NCI-H748 (cell line): ENCODE results near the gene WNK1.
"Not testable (repeated sequence)": the region's sequence is repeated elsewhere in the genome, so short reads cannot be mapped to it uniquely, and the experiment has no call there.

Experiments used
- DNase-seq: peaks from one replicate; lab custom pipeline; 2025; ENCODE audit not compliant: unreplicated experiment; lab: John Stamatoyannopoulos, UW

WNK1 gene

DNA sequence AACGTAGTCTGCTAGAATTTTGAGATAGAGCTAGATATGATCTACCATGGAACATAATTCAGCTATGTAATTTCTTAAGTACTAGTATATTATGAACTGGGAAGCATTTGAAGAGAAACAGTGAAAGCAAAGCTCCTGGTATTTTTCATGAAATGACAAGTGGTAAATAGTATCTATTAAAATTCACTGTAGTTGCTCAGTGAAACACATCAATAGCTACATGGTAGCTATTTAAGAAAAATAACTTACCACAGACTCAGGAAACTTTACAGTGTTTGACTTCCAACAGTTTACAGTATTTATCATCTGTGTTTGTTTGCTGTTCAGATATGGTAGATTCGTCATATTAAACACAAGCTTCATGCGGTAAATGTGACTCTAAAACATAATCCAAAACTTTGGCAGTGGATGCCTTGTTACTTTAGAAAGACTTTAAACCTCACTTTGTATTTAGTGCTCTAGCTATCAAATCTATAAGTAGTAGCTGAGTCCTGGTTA lies 25.2 kb downstream of the WNK1 start:
- no peak for DNase-seq

- no peak for DNase-seq
Observed at GRCh38 chr12:778615-779014, 26.2 kb downstream of the WNK1 start.

GRCh38 chr12:779745-780734 lies 27.7 kb downstream of the WNK1 start:
- no peak for DNase-seq

DNA sequence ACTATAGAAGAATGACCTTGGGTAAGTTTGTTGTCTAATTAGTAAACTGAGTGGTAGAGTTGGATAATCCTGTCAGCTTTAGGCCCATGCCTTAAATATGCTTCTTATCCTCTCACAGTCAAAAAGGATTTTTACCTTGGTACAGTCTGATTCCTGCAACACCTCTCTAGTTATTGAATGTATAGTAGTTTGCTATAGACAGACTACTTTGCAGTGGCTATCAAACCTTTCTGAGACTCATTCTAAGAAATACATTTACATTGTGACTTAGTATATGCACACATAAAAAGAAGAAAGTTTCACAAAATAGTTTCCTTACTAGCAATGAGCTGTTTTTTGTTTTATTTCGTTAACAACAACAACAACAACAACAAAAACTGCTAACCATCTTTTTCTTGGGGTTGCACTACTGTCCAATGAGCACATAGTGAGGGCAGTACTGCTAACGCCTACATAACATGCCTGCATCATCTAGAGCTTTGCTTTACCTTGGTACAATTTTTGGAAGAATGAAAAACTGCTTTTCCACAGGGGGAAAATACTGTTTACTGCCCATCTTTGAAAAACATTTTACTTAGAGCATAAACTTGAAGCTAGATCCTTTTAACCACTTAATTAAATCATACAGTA lies 28.5 kb downstream of the WNK1 start:
- no peak for DNase-seq

- DNase-seq, result no peak
Observed at GRCh38 chr12:785706-786105, 33.3 kb downstream of the WNK1 start.

DNA sequence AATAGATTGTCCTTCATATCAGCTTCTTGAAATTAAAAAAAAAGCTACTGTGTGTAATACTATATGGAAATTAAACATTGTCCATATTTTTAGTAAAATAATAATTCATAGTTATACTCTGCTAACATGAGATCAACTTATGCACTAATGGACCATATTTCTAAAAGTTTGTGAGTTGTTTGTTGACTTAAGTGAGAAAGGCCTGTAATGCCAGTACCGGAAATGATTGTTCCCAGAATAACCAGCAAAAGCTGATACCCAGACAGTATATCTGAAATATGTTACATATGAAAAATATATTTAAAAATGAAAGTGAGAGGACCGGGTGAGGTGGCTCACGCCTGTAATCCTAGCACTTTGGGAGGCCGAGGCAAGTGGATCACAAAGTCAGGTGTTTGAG lies 35.9 kb downstream of the WNK1 start:
- no peak for DNase-seq

- not testable (repeated sequence) for DNase-seq
Observed at GRCh38 chr12:788762-789161, 36.4 kb downstream of the WNK1 start.

DNA sequence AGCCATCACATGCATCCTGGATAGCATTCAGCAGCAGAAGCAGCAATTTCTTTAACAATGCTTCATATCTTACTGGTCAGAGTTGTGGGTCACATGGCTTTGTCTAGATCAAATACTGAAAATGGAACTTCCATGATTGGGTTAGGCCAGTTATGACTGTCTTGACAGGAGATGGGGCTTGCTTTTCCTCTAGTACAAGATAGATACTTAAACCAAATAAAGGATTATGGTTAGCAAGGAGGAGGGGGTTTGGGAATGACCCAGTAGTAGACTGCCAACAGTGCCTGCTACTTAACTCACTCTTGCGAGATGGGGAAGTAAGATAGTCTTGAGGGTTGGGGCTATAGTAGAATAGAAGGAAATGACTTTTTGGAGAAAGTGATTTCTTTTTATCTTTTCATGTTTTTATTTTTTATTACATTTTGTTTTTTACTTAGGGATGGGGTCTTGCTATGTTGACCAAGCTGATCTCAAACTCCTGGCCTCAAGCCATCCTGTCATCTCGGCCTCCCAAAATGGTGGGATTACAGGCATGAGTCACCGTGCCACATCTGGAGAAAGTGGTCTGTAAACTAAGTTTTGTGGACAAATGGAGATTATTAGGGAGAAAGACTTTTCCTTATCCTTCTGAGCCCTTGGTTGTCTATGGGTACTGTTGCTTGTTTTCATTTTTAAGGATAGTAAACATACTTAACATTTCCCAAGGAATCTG lies 37.6 kb downstream of the WNK1 start:
- DNase-seq, result no peak

DNA sequence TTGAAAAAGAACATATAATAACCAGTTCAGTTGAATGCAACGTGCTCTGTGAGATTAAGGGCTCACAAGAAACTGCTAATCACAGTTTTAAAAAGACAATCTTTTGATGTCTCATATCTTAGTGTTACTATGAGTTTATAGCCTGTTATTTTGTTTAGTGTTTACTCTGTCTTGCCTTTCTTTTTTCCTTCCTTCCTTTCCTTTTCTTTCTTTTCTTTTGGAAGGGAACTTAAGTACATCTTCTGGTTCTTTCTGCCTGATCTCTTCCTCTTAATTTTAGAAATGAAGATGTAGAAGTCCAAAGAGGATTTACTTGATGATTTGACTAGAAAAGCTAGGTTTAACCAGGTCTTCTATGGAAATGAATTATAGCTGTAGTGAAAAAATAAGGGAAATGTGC lies 38.2 kb downstream of the WNK1 start:
- no peak for DNase-seq

GRCh38 chr12:793037-793436 lies 40.7 kb downstream of the WNK1 start:
- no peak for DNase-seq

DNA sequence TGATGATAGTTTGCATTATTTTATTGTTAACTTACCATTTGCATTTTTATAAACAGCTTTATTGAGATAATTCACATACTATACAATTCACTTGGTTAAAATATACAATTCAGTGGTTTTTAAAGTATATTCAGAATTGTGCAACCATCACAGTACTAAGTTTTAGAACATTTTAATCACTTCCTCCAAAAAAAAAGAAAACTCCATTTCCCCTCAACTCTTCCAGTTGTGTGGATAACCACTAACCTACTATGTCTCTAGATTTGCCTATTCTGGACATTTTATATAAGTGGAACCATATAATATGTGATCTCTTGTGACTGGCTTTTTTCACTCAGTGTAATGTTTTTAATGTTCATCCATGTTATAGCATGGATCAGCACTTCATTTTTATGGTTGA lies 41.3 kb downstream of the WNK1 start:
- no peak for DNase-seq

- DNase-seq, result no peak
Observed at GRCh38 chr12:795305-795704, 42.9 kb downstream of the WNK1 start.

DNA sequence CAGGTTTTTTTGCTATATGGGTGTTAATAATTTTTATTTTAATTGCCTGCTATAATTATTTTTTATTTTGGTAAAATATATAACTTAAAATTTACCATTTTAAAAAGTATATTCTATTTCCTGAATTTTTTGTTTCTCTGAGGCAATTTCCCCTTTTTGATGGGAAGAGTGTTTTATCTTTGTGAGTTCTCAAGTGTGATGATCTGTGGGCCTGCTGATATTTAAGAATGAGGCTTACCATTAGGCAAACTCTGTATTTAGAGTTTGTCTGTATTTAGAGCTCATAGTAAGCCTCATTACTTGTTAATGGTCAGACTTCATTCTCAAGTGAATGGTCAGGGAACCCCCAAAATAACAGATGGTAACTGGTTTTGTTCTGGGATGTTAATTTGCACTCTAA lies 48.0 kb downstream of the WNK1 start:
- DNase-seq, result no peak

GRCh38 chr12:802242-803120 lies 50.1 kb downstream of the WNK1 start:
- no peak for DNase-seq

DNA sequence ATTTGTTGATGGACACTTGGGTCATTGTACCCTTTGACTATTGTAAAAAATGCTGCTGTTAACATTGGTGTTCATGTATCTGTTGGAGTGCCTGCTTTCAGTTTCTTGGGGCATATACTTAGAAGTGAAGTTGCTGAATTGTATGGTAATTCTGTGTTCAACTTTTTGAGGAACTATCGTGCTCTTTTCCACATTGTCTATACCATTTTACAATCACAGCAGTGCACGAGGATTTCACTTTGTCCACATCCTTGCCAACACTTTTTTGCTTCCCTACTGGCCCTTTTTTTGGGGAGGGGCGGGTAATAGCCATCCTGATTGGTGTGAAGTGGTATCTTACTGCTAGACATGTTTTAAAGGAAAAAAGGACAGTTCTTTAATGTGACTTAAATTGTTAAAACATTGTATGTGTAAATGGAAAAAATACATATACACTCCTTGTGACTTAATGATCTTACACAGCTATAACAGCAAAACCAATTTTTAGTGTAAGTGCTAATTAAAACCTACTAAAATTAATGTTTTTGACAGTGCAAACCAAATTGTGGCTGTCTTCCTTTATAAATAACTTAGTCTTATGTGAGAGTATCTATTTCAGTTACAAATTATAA lies 52.7 kb downstream of the WNK1 start:
- no peak for DNase-seq

- no peak for DNase-seq
Observed at GRCh38 chr12:806200-806791, 53.9 kb downstream of the WNK1 start.

DNA sequence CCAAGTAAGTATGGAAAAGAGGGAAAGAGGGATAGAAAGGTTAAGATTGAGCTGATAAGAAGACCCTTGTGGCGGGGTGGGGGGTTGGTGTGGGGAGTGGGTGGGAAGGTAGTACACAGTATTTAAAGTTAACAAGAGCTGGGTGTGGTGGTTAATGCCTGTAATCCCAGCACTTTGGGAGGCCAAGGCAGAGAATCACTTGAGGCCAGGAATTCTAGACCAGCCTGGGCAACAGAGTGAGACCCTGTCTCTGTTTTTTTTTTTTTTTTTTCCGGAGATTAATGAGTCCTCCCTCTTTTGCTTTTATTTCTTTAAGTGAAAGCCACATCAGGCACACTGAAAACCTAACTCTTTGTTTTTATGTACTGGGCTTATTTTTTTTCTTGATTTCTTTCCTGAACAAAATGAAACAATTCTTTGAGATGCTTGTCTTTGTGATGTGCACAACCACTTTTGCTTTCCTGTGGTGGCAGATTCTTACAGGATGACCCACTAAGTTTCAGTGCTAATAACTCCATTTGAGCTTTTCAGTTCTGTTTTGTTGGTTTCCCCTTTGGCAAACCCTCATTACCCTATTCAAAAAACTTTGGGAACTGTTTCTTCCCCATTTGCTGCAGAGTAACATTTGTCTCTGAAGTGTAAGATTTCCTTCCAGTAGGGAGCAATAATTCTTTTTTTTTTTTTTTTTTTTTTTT lies 54.8 kb downstream of the WNK1 start:
- DNase-seq, result no peak

- no peak for DNase-seq
Observed at GRCh38 chr12:810116-810515, 57.7 kb downstream of the WNK1 start.
